Measurements from ENCODE around the gene KIAA0825.

The KIAA0825 gene

GRCh38 chr5:94524841-94525697 is 93.3 kb downstream of the KIAA0825 start:
- Mint-ChIP-seq H3K27ac (no peak overlapping the region), H3K9me3 (no peaks in the 10 kb centered on the region), H3K36me3 (ENCODE audit: low read depth) (no peaks in the 10 kb centered on the region), H3K27me3 (ENCODE audit: low read depth, poor library complexity) (no peaks in the 10 kb centered on the region), H3K4me1 (no peaks in the 10 kb centered on the region), H3K4me3 (no peak overlapping the region)
- DNase-seq, result peak; percentile 4
- TF ChIP-seq CTCF (IDR thresholded peaks at IDR 0.05), result peak; percentile 52

GRCh38 chr5:94523018-94523417 is 95.4 kb downstream of the KIAA0825 start:
- H3K4me1 Mint-ChIP-seq, result no peaks in the 10 kb centered on the region
- no peaks in the 10 kb centered on the region for H3K27me3 Mint-ChIP-seq (ENCODE audit: low read depth, poor library complexity)
- no peak for TF ChIP-seq CTCF (IDR thresholded peaks at IDR 0.05)
- no peaks in the 10 kb centered on the region for H3K9me3 Mint-ChIP-seq
- H3K4me3 Mint-ChIP-seq, result no peak overlapping the region
- H3K27ac Mint-ChIP-seq, result no peak overlapping the region
- no peak for DNase-seq
- no peaks in the 10 kb centered on the region for H3K36me3 Mint-ChIP-seq (ENCODE audit: low read depth)

GRCh38 chr5:94522117-94522516 is 96.3 kb downstream of the KIAA0825 start:
- no peaks in the 10 kb centered on the region for H3K27me3 Mint-ChIP-seq (ENCODE audit: low read depth, poor library complexity)
- no peaks in the 10 kb centered on the region for H3K9me3 Mint-ChIP-seq
- no peaks in the 10 kb centered on the region for H3K4me1 Mint-ChIP-seq
- TF ChIP-seq CTCF (IDR thresholded peaks at IDR 0.05), result no peak
- H3K36me3 Mint-ChIP-seq (ENCODE audit: low read depth), result no peaks in the 10 kb centered on the region
- DNase-seq, result no peak
- no peak overlapping the region for H3K27ac Mint-ChIP-seq
- no peak overlapping the region for H3K4me3 Mint-ChIP-seq

GRCh38 chr5:94517490-94518488 is 100.6 kb downstream of the KIAA0825 start:
- no peak overlapping the region for H3K4me3 Mint-ChIP-seq
- H3K9me3 Mint-ChIP-seq, result no peaks in the 10 kb centered on the region

GRCh38 chr5:94516148-94516547 is 102.3 kb downstream of the KIAA0825 start:
- Mint-ChIP-seq H3K27me3 (ENCODE audit: low read depth, poor library complexity) (peaks cover 5% of the 10 kb centered on the region), H3K4me1 (no peaks in the 10 kb centered on the region), H3K4me3 (no peak overlapping the region), H3K36me3 (ENCODE audit: low read depth) (no peaks in the 10 kb centered on the region), H3K27ac (no peak overlapping the region), H3K9me3 (no peaks in the 10 kb centered on the region)
- DNase-seq, result no peak
- no peak for TF ChIP-seq CTCF (IDR thresholded peaks at IDR 0.05)

More at GRCh38 chr5:94517490-94518488, 100.6 kb downstream of the KIAA0825 start:
- Mint-ChIP-seq H3K27me3 (ENCODE audit: low read depth, poor library complexity) (no peaks in the 10 kb centered on the region), H3K4me1 (no peaks in the 10 kb centered on the region), H3K27ac (no peak overlapping the region), H3K36me3 (ENCODE audit: low read depth) (no peaks in the 10 kb centered on the region)
- no peak for DNase-seq
- no peak for TF ChIP-seq CTCF (IDR thresholded peaks at IDR 0.05)
